Measurements from ENCODE around the gene CEP85L. TPM values are rescaled to one million over a fixed set of nuclear protein-coding genes. Genes with fewer than 3 reads are reported as not detected.

Gene CEP85L
- polyA plus RNA-seq, 1 donor from 2014 or later = 15.2 TPM

DNA sequence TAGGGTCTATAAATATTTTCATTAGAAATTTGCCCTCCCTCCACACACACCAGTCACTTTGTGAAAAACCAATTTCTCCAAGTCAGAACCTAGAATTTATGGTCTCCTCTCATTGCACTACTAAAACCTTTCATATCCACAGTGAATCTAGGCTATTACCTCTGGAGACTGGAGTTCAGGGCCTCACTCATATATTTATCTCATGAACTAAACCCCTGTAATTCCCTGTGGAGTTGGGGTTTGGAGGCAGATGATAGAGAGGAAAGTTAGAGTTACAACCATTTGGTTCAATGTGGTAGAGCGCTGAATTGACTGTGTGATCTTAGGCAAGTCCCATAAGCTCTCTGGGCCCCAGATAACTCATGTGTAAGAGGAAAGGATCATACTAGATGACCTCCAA lies 18.2 kb upstream of the CEP85L start:
- peaks cover 15 to 40% (median 18%) of the 10 kb centered on the region in 3 donors for H3K4me1 Mint-ChIP-seq
- H3K27me3 Mint-ChIP-seq = no peaks in the 10 kb centered on the region
- no peaks in the 10 kb centered on the region for H3K9me3 Mint-ChIP-seq
- H3K36me3 Mint-ChIP-seq = no peaks in the 10 kb centered on the region
- H3K27ac Mint-ChIP-seq = no peak overlapping the region
- H3K4me3 Mint-ChIP-seq = no peak overlapping the region

DNA sequence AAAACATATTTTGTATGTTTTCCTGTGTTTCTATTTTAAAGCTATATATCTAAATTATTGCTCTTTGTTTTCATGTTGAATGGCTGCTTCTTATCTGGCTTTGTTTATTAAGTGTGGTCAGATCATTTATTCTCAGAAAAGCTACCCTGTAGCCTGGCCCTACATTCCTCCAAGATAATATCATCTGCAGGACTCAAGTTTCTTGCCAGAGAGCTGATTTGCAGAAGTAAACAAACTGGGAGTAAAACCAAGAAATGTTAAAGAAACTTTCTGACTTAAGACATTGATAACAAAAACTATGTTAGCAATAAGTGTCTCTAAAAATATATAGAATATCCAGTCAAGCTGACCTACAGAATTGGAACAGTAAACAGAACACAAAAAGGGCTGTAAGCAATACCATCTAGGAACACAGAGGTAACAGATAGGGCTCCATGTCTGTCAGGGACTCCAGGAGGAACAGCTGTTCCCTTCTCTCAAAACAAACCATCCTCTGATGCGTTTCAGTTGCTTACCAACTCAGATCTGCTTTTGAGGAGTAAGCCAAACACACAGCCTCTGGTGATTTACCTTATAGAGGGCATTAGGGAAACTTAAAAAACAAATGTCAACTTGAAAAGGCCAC lies 17.5 kb upstream of the CEP85L start:
- H3K27ac Mint-ChIP-seq = no peak overlapping the region
- H3K9me3 Mint-ChIP-seq = no peaks in the 10 kb centered on the region
- no peaks in the 10 kb centered on the region for H3K27me3 Mint-ChIP-seq
- H3K36me3 Mint-ChIP-seq = no peaks in the 10 kb centered on the region
- H3K4me3 Mint-ChIP-seq = no peak overlapping the region
- H3K4me1 Mint-ChIP-seq = peaks cover 21 to 45% (median 25%) of the 10 kb centered on the region in 3 donors

DNA sequence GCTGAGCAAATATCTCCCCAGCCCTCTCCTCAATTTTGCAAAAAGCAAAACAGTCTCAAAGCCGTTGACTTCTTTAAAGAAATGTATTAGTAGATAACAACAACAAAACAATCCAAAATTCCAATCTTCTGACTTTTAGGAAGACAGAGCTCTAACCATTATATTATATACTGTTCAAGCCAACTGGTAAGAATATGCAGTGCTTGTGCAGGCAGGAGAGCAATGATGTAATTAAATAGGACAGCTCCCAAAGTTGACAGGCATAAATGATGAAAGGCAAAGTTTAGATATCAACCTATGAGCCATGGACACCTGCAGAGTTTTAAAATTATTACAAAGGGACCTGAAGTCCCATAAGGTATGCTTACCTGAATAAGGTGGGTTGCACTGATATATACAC lies 16.6 kb upstream of the CEP85L start:
- no peaks in the 10 kb centered on the region for H3K9me3 Mint-ChIP-seq
- peaks cover 21 to 44% (median 25%) of the 10 kb centered on the region in 3 donors for H3K4me1 Mint-ChIP-seq
- H3K27me3 Mint-ChIP-seq = no peaks in the 10 kb centered on the region
- no peak overlapping the region for H3K27ac Mint-ChIP-seq
- H3K4me3 Mint-ChIP-seq = no peak overlapping the region
- no peaks in the 10 kb centered on the region for H3K36me3 Mint-ChIP-seq

DNA sequence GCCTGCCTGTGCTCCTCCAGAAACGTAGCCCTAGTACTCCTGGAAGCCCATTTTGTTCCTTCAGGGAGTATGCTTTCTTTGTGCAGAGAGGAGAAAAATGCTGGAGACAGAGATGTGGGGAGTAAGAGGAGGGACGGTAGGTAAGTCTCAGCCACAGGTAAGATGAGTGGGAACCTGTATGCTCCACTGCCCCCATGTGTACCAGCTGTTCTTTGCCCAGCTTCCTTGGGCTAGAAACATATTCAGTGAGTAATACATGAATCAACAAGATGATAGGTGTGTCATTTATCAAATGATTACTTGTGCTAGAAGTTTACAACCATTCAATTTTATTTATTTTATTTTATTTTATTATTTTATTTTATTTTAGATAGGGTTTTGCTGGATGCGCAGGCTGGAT lies 13.6 kb upstream of the CEP85L start:
- Mint-ChIP-seq H3K9me3 (no peaks in the 10 kb centered on the region), H3K27ac (peak overlapping the region in 1 of 3 donors; percentile 81), H3K4me3 (peak overlapping the region in 3 of 4 donors; percentile 78 to 85 (median 80)), H3K4me1 (peaks cover 17 to 41% (median 34%) of the 10 kb centered on the region in 3 donors), H3K36me3 (peaks cover 2% of the 10 kb centered on the region), H3K27me3 (no peaks in the 10 kb centered on the region)

DNA sequence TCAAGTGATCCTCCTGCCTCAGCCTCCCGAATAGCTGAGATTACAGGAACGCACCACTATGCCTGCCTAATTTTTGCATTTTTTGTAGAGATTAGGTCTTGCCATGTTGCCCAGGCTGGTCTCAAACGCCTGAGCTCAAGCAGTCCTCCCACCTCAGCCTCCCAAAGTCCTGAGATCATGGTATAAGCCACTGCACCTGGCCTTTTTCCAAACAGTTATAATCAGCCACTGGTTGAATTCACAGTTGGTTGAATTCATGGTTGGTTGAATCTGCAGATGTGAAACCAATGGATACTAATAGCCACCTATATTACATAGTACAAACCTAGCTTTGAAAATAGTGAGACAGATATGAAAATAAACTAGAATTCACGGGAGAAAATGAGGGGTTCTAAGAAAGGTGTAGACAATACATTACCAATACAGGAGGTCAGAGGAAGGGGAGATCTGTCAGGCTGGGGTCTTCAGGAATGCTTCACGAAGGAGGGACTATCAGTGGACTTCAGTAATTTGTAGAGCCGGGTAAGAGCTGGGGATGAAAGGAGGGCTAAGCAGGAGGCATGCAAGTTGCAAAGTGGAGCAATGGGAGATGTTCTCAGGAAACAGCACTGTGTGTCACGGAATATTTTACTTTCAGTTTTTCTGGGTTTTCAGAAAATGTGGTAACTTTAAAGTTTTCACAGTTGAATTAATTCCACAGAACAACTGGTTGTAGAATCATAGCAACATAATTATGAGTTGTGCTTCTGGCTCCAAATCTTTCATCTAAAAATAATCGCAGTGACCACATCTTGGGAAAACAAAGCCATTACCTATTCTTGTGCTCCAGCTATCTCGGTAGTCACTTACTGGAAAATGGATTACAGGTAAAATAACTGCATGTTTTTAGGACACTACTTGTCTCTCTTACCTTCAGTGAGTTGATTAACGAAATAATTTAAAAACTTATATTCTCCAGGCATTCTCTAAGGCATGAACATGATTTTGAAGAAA lies 12.9 kb upstream of the CEP85L start:
- peaks cover 16 to 38% (median 37%) of the 10 kb centered on the region in 3 donors for H3K4me1 Mint-ChIP-seq

DNA sequence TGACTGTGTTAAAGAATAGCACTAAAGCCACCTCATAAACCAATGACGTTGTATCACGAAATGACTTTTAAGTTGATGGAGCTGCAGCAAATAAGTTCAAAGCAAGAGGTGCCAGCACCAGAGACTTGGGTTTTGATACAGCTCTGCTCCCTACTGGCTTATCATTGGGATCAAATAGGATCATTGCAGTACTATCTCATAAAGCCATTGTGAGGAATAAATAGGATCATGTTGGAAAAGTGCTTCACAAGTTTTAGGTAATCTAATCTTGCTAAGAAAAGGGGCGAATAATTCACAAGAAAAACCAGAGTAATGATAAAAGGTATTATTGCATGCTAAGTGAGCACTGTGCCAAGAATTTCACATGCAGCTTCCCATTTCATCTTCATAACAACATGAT lies 10.4 kb upstream of the CEP85L start:
- Mint-ChIP-seq H3K27ac (no peak overlapping the region), H3K4me1 (peaks cover 17 to 26% (median 24%) of the 10 kb centered on the region in 3 donors), H3K4me3 (no peak overlapping the region), H3K36me3 (peaks cover 2% of the 10 kb centered on the region), H3K9me3 (no peaks in the 10 kb centered on the region), H3K27me3 (no peaks in the 10 kb centered on the region)

More for the DNA sequence above, 12.9 kb upstream of the CEP85L start:
- Mint-ChIP-seq H3K27ac (peak overlapping the region in 1 of 3 donors; percentile 81), H3K9me3 (no peaks in the 10 kb centered on the region), H3K4me3 (peak overlapping the region; percentile 56 to 85 (median 79)), H3K27me3 (no peaks in the 10 kb centered on the region), H3K36me3 (peaks cover 2% of the 10 kb centered on the region)

DNA sequence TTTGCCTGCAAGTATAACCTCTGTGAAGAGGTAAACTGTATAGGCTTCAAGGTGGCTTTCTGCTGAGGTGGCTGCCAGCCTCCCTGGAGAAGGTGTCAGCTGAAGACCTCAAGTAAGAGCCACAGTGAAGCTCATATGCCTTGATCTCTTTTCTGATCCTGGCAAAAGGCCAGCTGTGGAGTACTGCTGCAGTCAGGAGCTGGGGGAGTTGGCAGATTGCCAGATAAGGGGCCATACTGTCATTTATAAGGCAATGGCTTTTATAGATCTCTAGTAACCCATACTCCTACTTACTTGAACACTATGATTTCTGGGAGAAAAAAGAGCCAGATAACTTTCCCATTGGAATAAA lies 8.8 kb upstream of the CEP85L start:
- H3K27ac Mint-ChIP-seq = no peak overlapping the region
- peak overlapping the region in 1 of 4 donors; percentile 38 for H3K4me3 Mint-ChIP-seq
- H3K36me3 Mint-ChIP-seq = peaks cover 2% of the 10 kb centered on the region
- no peaks in the 10 kb centered on the region for H3K9me3 Mint-ChIP-seq
- H3K4me1 Mint-ChIP-seq = peaks cover 14 to 28% (median 24%) of the 10 kb centered on the region in 3 donors
- no peaks in the 10 kb centered on the region for H3K27me3 Mint-ChIP-seq

DNA sequence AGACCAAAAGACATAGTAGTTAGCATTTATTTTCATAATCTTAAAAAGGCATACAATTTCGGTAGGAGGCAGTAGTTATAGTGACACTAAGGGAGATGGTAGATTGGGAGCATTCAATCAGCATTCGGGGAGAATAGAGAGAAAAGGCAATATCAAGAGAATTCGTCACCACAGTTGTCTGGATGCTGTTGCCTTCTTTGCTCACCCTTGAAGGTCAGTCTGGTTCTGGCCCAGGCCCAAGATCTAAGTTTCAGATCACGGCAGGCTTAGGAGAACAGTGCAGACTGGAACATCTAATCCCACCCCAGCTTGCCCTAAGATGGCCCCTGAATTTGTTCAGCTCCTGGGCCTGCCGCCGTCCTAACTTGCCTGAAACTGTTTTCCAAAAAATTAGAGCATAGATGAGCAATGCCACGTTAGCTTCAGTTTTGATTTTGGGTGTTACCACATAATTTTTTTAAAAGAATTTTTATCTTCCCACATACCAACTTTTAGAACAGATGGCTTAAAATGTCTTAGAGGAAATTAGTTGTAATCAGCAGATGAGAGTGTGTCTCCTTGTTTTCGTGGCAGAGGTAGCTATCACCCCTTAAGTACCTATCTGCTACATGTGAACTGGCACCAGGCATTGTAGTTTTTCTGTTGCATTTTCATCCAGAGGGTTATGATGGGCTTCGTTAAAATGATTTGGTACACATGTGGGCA lies 8.3 kb upstream of the CEP85L start:
- Mint-ChIP-seq H3K4me1 (peaks cover 10 to 24% (median 19%) of the 10 kb centered on the region in 3 donors), H3K27ac (peak overlapping the region in 1 of 3 donors; percentile 10), H3K36me3 (peaks cover 2% of the 10 kb centered on the region), H3K4me3 (peak overlapping the region in 1 of 4 donors; percentile 38), H3K27me3 (no peaks in the 10 kb centered on the region), H3K9me3 (no peaks in the 10 kb centered on the region)

DNA sequence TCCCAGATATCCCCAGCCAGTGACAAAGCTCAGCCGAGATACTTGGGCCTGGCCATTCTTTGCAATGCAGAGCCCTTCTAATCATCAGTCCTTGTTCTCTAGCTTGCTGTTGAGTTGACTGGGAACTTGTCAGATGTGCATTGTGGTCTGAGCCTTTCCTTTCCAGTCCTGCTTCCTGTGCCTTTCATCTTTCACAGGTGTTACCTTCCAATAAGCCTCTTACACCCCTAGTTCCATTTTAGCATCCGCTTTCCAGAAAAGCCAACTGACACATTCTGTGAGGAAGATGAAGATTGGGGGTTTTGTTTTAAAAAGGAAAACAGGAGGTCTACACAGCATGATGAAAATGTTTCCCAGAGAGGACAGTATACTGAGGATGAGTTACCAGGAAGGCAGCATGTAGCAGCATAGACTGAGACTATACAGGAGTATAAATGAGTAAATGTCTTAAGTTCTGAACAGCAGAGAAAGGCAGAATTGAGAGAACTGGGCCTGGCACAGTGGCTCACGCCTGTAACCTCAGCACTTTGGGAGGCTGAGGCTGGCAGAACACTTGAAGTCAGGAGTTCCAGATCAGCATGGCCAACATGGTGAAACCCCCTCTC lies 5.6 kb upstream of the CEP85L start:
- Mint-ChIP-seq H3K9me3 (no peaks in the 10 kb centered on the region), H3K27ac (no peak overlapping the region), H3K4me1 (peaks cover 3 to 19% (median 10%) of the 10 kb centered on the region in 3 donors), H3K36me3 (peaks cover 2% of the 10 kb centered on the region), H3K4me3 (no peak overlapping the region), H3K27me3 (no peaks in the 10 kb centered on the region)

DNA sequence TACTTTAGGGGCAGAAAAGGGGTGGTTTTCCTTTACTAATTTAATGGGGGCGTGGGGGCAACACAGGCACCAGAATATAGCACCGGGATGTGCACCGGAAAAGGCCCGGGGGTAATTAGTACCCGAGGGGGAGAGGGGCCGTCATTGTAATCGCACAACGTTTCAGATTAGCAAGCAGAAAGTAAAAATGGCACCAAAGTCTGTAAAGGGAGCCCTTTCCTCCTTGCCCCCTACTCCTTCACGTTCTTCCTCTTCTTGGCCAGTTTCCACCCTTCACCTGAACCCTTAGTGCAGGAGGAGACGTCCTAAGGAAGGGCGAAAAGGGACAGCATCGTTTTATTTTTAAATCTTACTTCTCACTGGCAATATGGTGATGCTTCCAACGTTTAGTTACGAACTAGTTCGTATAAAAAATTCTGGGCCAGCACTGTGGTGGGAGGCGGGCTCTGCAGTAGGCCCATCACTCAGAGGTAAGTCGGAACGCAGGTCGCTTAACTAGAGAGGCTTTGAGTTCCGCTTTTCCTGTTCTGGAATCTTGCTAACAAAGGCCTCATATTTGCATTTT lies 742 bp upstream of the CEP85L start:
- H3K9me3 Mint-ChIP-seq = no peaks in the 10 kb centered on the region
- no peaks in the 10 kb centered on the region for H3K36me3 Mint-ChIP-seq
- peaks cover 13 to 25% (median 21%) of the 10 kb centered on the region in 3 donors for H3K4me1 Mint-ChIP-seq
- H3K27me3 Mint-ChIP-seq = no peaks in the 10 kb centered on the region
- peak overlapping the region; percentile 75 to 99 (median 89) for H3K27ac Mint-ChIP-seq
- peak overlapping the region; percentile 92 to 97 (median 96) for H3K4me3 Mint-ChIP-seq

DNA sequence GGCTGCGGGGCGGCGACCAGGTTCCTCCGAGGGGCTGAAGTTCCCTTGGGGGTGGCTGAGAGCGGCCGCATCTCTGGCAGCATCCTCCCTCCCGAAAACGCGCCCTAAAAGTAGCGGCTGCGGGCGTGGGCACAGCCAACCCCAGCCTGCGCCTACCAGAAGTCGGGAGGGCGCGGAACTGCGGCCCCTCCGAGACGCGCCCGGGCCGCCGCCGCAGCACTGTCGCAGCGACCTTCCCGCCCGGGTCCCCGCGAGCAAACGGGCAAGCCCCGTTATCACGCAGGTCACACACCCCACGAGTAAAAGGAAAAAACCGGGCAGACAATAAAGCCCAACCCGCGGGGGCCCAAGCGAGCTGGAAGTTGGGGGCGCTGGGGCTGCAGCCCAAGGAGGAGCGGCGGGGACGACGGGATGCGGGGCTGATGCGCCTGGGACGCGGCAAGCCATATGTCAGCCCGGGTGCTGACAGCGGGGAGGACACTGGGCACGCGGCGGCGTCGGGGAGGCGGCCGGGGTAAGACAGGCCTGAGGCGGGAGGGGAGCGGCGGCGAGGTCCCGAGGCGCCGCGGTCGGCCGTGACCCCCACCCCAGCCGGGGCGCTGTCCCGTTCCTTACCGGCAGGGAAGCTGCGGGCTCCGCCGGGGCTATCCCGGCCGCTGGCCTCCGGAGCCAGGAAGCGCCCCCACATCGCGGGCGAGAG lies 659 bp downstream of the CEP85L start:
- Mint-ChIP-seq H3K27me3 (no peaks in the 10 kb centered on the region), H3K27ac (peak overlapping the region; percentile 75 to 99 (median 86)), H3K36me3 (peaks cover 2% of the 10 kb centered on the region), H3K4me1 (peaks cover 12 to 25% (median 20%) of the 10 kb centered on the region in 3 donors), H3K9me3 (no peaks in the 10 kb centered on the region), H3K4me3 (peak overlapping the region; percentile 86 to 97 (median 92))

DNA sequence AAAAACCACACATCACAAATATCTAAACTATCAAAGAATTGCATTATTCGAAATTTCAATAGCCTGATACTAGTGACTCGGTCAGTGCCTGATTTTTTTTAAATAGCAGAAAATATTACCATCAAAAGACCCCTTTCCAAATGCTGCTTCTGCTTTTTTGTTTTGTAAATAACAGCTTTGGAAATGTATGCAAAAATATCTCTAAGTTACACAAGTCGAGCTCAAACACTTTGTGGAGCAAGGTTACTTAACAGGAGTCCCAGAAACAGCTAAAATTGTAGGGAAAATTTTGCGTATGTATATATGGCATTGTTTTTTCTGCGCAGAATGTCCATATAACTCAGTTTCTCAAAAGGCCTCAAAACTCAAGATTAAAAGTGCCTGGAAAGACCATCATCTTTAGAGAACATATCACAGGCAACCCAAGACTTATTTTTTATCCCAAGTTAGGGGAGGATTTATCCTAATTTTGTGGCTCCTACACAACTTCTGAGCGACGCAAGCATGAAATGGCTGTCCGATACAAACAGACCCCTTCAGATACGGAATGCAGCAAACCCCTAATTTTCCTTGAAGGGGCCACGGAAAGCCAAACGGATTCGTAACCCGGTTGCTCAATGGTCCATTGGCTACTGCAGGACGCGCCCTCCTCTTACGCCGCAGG lies 1.3 kb downstream of the CEP85L start:
- Mint-ChIP-seq H3K27me3 (no peaks in the 10 kb centered on the region), H3K36me3 (peaks cover 2% of the 10 kb centered on the region), H3K9me3 (no peaks in the 10 kb centered on the region), H3K4me3 (peak overlapping the region; percentile 86 to 97 (median 92)), H3K4me1 (peaks cover 12 to 25% (median 21%) of the 10 kb centered on the region in 3 donors), H3K27ac (peak overlapping the region in 2 of 3 donors; percentile 35 to 75)

DNA sequence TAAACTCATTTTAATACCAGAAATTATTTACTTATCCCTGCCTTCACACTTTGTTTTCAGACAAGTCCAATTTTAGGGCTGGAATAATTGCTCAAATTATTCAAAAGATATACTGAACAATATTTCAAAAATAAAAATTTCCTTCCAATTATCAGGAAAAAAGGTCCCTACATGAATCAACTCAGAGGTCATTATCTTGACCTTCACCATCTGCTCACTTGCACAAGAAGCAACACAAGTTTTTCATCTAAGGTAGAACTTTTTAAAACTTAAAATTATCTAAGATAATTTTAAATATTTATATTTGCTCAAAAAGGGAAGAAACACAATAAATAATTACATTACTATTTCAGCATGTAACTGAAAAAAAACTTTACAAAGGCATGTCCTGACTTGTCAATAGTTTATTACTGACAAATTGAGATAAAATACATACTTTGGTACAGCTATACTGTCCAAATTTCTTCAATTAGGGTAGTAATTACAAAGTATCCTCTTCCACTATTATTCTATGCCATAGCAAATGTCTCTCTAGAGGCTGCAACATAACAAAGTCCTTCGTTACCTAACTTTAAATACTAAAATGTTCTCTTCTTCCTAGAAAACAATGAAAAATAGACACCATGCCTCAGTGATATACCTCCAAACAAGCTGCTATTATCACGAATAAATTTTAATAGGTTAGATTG lies 2.4 kb downstream of the CEP85L start:
- no peaks in the 10 kb centered on the region for H3K9me3 Mint-ChIP-seq
- no peaks in the 10 kb centered on the region for H3K27me3 Mint-ChIP-seq
- H3K27ac Mint-ChIP-seq = no peak overlapping the region
- peaks cover 2% of the 10 kb centered on the region for H3K36me3 Mint-ChIP-seq
- peaks cover 17 to 32% (median 28%) of the 10 kb centered on the region in 3 donors for H3K4me1 Mint-ChIP-seq
- peak overlapping the region in 3 of 4 donors; percentile 86 to 92 (median 91) for H3K4me3 Mint-ChIP-seq

Data from IgD-negative memory B cell (primary cell).